PC-3 (cell line): Measurements from ENCODE around the gene MYO5A. TPM values are rescaled to one million over a fixed set of nuclear protein-coding genes. Genes with fewer than 3 reads are reported as not detected.

ENCODE experiments used
- ATAC-seq: fragments of 200-7000 bp; cut with Tn5 transposase; 2 replicates; pipeline ENCODE4 v1.9.1; 2020; ENCODE audit warnings: mild to moderate bottlenecking, moderate library complexity
- BruUV-seq: library from RNA; stranded (reverse); fragments of 400-500 nt; replicated peaks from 2 replicates; lab custom pipeline; 2021; lab: Mats Ljungman, UMichigan
- CTCF ChIA-PET: fragments of 300-600 bp; sonication (Branson Sonifier 250); formaldehyde crosslinking; loops from one replicate; lab custom pipeline; 2022; ENCODE audit warnings: antibody characterized with exemption; lab: Charles Lee
- POLR2A ChIA-PET: fragments of 300-600 bp; sonication (Branson Sonifier 250); formaldehyde crosslinking; loops from one replicate; lab custom pipeline; 2022; ENCODE audit warnings: antibody characterized with exemption; ENCODE audit not compliant: unreplicated experiment; lab: Charles Lee
- DNase-seq: peaks from one replicate; pipeline ENCODE4 v3.0.0-alpha.2; 2015
- H2AFZ ChIP-seq: fragments of 300-600 bp; sonication (generic); 2 replicates; pipeline ENCODE4 v1.6.0; 2016; ENCODE audit warnings: antibody characterized with exemption, low read length
- H3F3A ChIP-seq: fragments of 300-600 bp; sonication (generic); one replicate; pipeline ENCODE4 v1.6.0; 2017; ENCODE audit warnings: antibody characterized with exemption, low read length, control low read depth, mild to moderate bottlenecking; ENCODE audit not compliant: unreplicated experiment
- H3K27ac ChIP-seq: fragments of 300-600 bp; sonication (generic); 2 replicates; pipeline ENCODE4 v1.5.1; 2016; ENCODE audit warnings: mild to moderate bottlenecking, low read length
- H3K27me3 ChIP-seq: fragments of 300-600 bp; sonication (generic); 2 replicates; pipeline ENCODE4 v1.6.1; 2016; ENCODE audit warnings: low read length, mixed read lengths
- H3K36me3 ChIP-seq: fragments of 300-600 bp; sonication (generic); 2 replicates; pipeline ENCODE4 v1.6.1; 2016; ENCODE audit warnings: low read depth, mixed run types, low read length, mixed read lengths
- H3K4me1 ChIP-seq: fragments of 300-600 bp; sonication (generic); 2 replicates; pipeline ENCODE4 v1.5.1; 2016; ENCODE audit warnings: low read length; ENCODE audit not compliant: insufficient read depth
- H3K4me2 ChIP-seq: fragments of 300-600 bp; sonication (generic); 2 replicates; pipeline ENCODE4 v1.6.0; 2016; ENCODE audit warnings: low read length
- H3K4me3 ChIP-seq: fragments of 300-600 bp; sonication (generic); 2 replicates; pipeline ENCODE4 v1.5.1; 2016; ENCODE audit warnings: mild to moderate bottlenecking, low read length, mixed read lengths
- H3K79me2 ChIP-seq: fragments of 300-600 bp; sonication (generic); 2 replicates; pipeline ENCODE4 v1.6.1; 2017; ENCODE audit warnings: low read length, mixed read lengths
- H3K9ac ChIP-seq: fragments of 300-600 bp; sonication (generic); 2 replicates; pipeline ENCODE4 v1.6.0; 2016; ENCODE audit warnings: mild to moderate bottlenecking, low read length
- H3K9me2 ChIP-seq: fragments of 300-600 bp; sonication (generic); replicated peaks from 2 replicates; pipeline ENCODE4 v1.6.1; 2016; ENCODE audit warnings: mixed run types, low read length, mixed read lengths
- H3K9me3 ChIP-seq: fragments of 300-600 bp; sonication (generic); 2 replicates; pipeline ENCODE4 v1.6.1; 2016; ENCODE audit warnings: low read length, mixed read lengths
- H4K20me1 ChIP-seq: fragments of 300-600 bp; sonication (generic); 2 replicates; pipeline ENCODE4 v1.6.1; 2016; ENCODE audit warnings: low read length, mixed read lengths
- EZH2 ChIP-seq: fragments of 300-600 bp; sonication (generic); IDR thresholded peaks from one replicate; pipeline ENCODE4 v1.6.1; 2017; ENCODE audit warnings: antibody characterized with exemption, mild to moderate bottlenecking, low read length; ENCODE audit not compliant: unreplicated experiment
- EZH2phosphoT487 ChIP-seq: fragments of 300-600 bp; sonication (generic); IDR thresholded peaks from 2 replicates; pipeline ENCODE4 v1.6.1; 2018; ENCODE audit warnings: mild to moderate bottlenecking, antibody characterized with exemption, low read length, borderline replicate concordance
- intact Hi-C: fragments of 100-400 bp; cut with micrococcal nuclease; formaldehyde crosslinking; loops from 2 replicates; pipeline ENCODE4 v1.9.0; 2023
- total RNA-seq: library from RNA; depleted of rRNA; stranded (reverse); fragments of >200 nt; gene quantifications from 2 replicates; pipeline ENCODE4 v1.2.3, GENCODE V29; 2014
- TF ChIP-seq, protein P1 (sequence below): fragments of 300-600 bp; sonication (generic); conservative IDR thresholded peaks from 2 replicates; pipeline ENCODE4 v1.5.1; 2017; ENCODE audit warnings: antibody characterized with exemption, low read depth, mild to moderate bottlenecking, low read length

The MYO5A gene
- total RNA-seq, 1 experiment from 2014 or later: 42.1 TPM

DNA sequence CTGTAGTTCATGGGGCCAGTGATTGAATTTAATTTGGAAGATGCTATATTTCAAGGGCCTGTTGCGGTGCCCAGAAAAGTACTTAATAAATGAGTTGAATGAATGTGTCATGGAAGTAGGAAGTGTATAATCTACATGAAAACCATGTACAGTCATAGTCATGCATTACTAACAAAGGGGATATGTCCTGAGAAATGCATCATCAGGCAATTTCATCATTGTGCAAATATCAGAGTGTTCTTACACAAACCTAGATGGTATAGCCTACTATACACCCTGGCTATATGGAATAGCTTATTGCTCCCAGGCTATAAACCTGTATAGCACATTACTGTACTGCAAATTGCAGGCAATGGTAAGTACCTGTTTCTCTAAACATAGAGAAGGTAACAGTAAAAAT, 222.4 kb downstream of the MYO5A start:
- Histone ChIP-seq H3K9ac (peak overlapping the region; percentile 14; the same call in 1 of the 2 replicates), H4K20me1 (no peaks in the 10 kb centered on the region), H3K36me3 (no peaks in the 10 kb centered on the region), H3K27me3 (no peaks in the 10 kb centered on the region), H3K79me2 (no peaks in the 10 kb centered on the region), H3K4me1 (peaks cover 38% of the 10 kb centered on the region), H3K4me3 (no peak overlapping the region), H3K9me3 (no peaks in the 10 kb centered on the region), H3K9me2 (no peaks in the 10 kb centered on the region), H3F3A (no peaks in the 10 kb centered on the region), H3K27ac (peak overlapping the region; percentile 77), H2AFZ (no peak overlapping the region), H3K4me2 (peak overlapping the region; percentile 54; the same call in 1 of the 2 replicates)
- POLR2A ChIA-PET: interaction anchor here (0.5 kb wide), 1 partner anchor 18 kb away, joined by 3 read pairs; no protein-coding TSS in a partner anchor
- no TSS peak for BruUV-seq
- DNase-seq (peak; percentile 90), ATAC-seq (peak; percentile 98)
- CTCF ChIA-PET: no interaction called here
- TF ChIP-seq EZH2: no peak
- TF ChIP-seq, protein P1, sequence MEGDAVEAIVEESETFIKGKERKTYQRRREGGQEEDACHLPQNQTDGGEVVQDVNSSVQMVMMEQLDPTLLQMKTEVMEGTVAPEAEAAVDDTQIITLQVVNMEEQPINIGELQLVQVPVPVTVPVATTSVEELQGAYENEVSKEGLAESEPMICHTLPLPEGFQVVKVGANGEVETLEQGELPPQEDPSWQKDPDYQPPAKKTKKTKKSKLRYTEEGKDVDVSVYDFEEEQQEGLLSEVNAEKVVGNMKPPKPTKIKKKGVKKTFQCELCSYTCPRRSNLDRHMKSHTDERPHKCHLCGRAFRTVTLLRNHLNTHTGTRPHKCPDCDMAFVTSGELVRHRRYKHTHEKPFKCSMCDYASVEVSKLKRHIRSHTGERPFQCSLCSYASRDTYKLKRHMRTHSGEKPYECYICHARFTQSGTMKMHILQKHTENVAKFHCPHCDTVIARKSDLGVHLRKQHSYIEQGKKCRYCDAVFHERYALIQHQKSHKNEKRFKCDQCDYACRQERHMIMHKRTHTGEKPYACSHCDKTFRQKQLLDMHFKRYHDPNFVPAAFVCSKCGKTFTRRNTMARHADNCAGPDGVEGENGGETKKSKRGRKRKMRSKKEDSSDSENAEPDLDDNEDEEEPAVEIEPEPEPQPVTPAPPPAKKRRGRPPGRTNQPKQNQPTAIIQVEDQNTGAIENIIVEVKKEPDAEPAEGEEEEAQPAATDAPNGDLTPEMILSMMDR: no peak
- no peak for TF ChIP-seq EZH2phosphoT487
- intact Hi-C loops: no loop called here

DNA sequence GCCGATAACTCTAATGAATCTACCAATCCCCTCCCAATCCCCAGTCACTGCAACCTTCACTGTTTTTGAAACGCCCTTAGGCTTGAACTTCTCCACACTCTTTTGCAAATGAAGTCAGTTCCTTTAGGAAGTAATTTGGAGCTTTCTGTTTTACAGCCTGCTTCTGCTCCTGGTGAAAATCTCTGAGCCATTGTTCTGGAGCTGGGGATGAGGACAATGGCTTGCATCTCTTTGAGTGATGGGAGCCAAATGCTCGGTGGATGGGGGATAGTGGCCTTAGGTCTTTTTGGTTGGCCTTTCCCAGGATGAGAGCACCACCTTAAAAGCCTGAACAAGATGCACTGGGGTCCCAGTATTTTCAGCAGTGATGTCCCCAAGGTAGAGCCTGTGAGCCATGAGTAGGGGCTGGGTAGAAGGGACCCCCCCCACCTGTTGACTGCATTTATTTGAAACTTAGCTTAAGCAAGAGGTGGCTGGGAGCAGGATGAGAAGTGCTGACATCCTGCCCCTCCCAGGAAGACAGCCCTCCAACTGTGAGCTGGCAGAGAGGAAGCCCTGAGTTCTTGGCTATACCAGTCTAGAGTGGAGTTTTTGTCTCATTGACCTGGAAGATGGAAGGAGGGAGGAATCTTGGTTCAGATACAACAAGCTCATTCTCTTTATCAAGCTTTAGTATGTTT, 225.4 kb downstream of the MYO5A start:
- no TSS peak for BruUV-seq
- Histone ChIP-seq H3K27me3 (no peaks in the 10 kb centered on the region), H3K4me3 (no peak overlapping the region), H3K79me2 (no peaks in the 10 kb centered on the region), H2AFZ (no peak overlapping the region), H3K9me2 (no peaks in the 10 kb centered on the region), H3K36me3 (no peaks in the 10 kb centered on the region), H4K20me1 (no peaks in the 10 kb centered on the region), H3K9me3 (no peaks in the 10 kb centered on the region), H3K4me2 (no peak overlapping the region), H3K9ac (no peak overlapping the region), H3F3A (no peaks in the 10 kb centered on the region), H3K27ac (no peak overlapping the region), H3K4me1 (peaks cover 26% of the 10 kb centered on the region)
- ChIA-PET POLR2A (no interaction called here), CTCF (no interaction called here)
- TF ChIP-seq EZH2phosphoT487 (no peak), EZH2 (no peak)
- TF ChIP-seq, protein P1: no peak
- ATAC-seq: no peak
- DNase-seq: no peak
- intact Hi-C loops: no loop called here

DNA sequence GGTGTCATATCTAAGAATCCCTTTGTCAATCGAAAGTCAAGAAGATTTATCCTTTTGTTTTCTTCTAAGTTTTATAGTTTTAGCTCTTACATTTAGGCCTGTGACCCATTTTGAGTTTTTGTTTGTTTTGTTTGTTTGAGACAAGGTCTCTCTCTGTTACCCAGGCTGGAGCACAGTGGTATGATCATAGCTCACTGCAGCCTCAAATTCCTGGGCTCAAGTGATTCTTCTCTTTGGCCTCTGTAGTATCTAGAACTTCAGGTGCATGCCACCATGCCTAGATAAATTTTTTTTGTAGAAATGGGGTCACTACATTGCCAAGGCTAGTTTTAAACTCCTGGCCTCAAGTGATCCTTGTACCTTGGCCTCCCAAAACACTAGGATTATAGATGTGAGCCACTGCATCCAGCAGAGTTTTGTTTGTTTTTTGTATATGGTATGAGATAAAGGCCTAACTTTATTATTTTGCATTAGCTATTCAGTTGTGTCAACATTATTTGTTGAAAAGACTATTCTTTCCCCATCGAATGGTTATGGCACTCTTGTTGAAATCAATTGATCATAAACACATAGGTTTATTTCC, 227.3 kb downstream of the MYO5A start:
- Histone ChIP-seq H3K79me2 (no peaks in the 10 kb centered on the region), H3K27me3 (no peaks in the 10 kb centered on the region), H2AFZ (no peak overlapping the region), H3K4me3 (no peak overlapping the region), H4K20me1 (no peaks in the 10 kb centered on the region), H3K9ac (no peak overlapping the region), H3K9me2 (no peaks in the 10 kb centered on the region), H3K9me3 (no peaks in the 10 kb centered on the region), H3K4me1 (peaks cover 16% of the 10 kb centered on the region), H3K4me2 (no peak overlapping the region), H3K36me3 (no peaks in the 10 kb centered on the region), H3K27ac (no peak overlapping the region), H3F3A (no peaks in the 10 kb centered on the region)
- DNase-seq: no peak
- POLR2A ChIA-PET: no interaction called here
- intact Hi-C loops: no loop called here
- TF ChIP-seq, protein P1: no peak
- TF ChIP-seq EZH2phosphoT487 (no peak), EZH2 (no peak)
- CTCF ChIA-PET: no interaction called here
- no TSS peak for BruUV-seq
- ATAC-seq: no peak
